GM18951 (cell line): ENCODE measurements around the gene RERE.

Source experiments
- POLR2A ChIP-seq: IDR thresholded peaks from 4 replicates; pipeline ENCODE4 v1.6.1; 2011; ENCODE audit warnings: mild to moderate bottlenecking; ENCODE audit not compliant: insufficient read length, insufficient read depth; ENCODE audit errors: extremely low read depth
- in situ Hi-C: fragments of 300-500 bp; cut with MboI; formaldehyde crosslinking; loops from one replicate; pipeline ENCODE4 v1.12.0; 2022; ENCODE audit warnings: low sequenced_read_pairs, mixed read lengths, inconsistent platforms; ENCODE audit not compliant: unreplicated experiment

RERE gene

DNA sequence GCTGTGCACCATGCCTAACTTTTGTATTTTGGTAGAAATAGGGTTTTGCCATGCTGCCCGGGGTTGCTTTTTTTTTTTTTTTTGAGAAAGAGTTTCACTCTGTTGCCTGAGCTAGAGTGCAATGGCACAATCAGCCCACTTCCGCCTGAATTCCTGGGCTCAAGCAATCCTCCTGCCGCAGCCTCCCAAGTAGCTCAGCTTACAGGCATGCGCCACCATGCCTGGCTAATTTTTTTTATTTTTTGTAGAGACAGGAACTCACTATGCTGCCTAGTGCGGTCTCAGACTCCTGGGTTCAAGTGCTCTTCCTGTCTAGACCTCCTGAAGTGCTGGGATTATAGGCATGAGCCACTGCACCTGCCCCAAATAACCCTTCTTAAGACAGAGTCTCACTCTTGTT lies 346.0 kb downstream of the RERE start:
- in situ Hi-C loops = no loop called here
- TF ChIP-seq POLR2A = no peak

GRCh38 chr1:8468751-8469150 lies 348.7 kb downstream of the RERE start:
- no peak for TF ChIP-seq POLR2A
- in situ Hi-C loops = no loop called here

DNA sequence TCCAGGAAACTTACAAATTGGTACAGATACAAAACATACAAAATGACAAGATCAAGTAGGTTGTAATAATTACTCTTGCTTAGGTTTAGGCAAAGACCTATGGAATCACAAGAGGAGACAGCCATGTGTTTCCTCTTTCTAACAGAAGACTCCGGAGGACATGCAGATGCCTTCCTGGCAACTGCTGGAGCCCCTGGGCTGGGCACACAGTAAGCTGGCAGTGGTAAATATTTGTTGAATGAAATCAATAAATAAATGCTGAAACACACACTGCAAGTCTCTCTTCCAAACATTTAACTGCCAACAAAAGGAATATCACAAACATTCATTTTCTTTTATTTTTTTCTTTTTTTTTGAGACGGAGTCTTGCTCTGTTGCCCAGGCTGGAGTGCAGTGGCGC lies 350.1 kb downstream of the RERE start:
- in situ Hi-C loops = no loop called here
- TF ChIP-seq POLR2A = no peak

GRCh38 chr1:8465692-8466091 lies 351.7 kb downstream of the RERE start:
- in situ Hi-C loops = no loop called here
- TF ChIP-seq POLR2A = no peak

DNA sequence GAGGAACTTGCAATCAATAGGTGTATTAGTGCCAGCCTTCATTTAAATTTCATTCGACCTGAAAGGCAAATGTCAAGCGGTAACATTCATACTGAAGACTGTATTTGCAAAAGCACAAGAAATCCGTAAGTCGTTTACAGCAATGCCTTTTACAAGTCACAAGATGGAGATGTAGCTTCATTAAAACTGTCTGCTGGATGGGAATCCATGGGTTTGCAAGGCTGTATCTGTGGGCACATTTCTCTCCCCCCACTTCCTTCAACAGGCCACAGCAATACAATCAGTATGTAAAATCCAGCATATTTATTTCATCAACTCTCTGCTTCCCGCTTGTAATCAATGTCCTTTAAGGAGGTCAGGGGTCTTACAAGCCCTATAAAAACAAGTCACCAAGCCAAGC lies 352.4 kb downstream of the RERE start:
- TF ChIP-seq POLR2A = no peak

GRCh38 chr1:8464377-8464776 lies 353.1 kb downstream of the RERE start:
- no peak for TF ChIP-seq POLR2A
- in situ Hi-C loops = no loop called here

More for the DNA sequence above, 352.4 kb downstream of the RERE start:
- in situ Hi-C loops = no loop called here

DNA sequence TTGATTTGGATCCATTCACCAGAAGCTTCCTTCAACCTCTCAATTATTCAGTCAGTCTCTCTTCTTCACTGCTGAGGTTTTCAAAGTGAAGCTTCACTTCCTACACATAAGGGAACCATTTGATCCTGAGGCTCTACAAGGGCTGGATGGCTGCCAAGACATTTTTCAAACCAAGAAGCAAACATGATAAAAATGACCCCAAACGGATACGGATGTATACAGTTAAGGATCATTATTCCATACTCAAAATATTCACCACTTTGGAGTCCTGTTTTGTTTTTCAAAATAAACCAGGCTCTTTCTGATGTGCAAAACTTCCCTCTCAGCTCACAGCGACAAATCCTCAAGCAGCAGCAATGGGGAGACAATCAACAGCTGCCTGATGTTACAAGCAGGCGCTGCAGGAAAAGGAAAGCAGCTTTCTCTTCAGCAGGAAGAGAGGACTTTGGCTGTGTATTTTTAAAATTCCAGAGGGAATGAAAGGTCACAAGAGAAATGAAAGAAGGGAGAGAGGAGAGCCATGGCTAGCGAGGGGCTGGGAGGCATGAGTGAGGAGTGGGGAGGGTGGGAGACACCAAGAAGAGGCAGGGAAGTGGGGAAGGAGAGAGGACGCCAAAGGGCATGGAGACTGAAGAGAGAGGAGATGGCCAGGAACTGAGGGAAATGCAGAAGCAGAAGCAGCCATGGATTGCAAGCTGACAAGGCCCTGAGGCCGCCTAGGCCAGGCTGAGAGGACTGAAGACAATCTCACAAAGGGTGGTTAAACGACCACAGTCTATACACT lies 354.1 kb downstream of the RERE start:
- in situ Hi-C loops = no loop called here
- no peak for TF ChIP-seq POLR2A

DNA sequence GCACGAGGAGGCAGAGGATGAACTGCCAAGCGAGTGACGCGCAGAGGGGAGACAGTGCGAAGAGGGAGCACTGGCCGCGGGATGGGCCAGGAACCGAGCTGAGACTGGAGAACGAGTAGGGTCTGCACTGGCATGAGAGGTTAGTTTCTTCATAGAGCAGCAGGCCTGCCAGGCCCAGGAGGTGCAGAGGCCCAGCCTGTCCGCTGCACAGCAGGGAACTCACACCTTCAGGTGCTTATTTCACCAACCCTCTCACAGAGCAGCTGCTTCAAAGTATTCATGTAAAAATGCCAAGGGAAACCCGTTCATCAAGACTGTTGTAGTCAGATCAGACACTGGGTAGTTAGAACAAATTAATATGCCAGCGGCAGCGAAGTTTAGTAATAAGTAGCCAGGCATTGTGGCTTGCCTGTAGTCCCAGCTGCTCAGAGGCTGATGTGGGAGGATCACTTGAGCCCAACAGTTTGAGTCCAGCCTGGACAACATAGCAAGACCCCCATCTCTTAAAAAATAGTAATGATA lies 355.0 kb downstream of the RERE start:
- TF ChIP-seq POLR2A = no peak
- in situ Hi-C loops = no loop called here

GRCh38 chr1:8461351-8462110 lies 355.9 kb downstream of the RERE start:
- in situ Hi-C loops = no loop called here
- no peak for TF ChIP-seq POLR2A

- no peak for TF ChIP-seq POLR2A
- in situ Hi-C loops = no loop called here
These were observed 356.7 kb downstream of the RERE start for GRCh38 chr1:8460784-8461183.

DNA sequence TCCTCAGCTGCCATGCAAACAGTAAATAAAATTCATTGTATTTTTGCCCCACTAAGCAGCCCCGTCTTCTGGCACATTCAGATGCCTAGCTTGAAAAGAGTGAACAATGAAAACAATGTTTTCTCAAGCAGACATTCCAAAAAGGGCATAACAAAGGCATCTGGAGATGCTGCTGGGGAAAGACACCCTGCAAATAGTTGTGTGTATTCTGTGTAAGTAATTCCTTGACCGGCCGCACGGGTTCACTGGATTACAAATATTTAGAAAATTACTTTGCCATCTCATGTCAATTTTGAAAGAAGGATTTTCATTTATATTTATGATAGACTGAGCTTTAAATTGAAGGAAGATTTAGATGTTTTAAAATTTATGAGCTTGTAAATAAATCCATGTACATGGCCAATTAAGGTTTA lies 357.3 kb downstream of the RERE start:
- in situ Hi-C loops = no loop called here
- TF ChIP-seq POLR2A = no peak

GRCh38 chr1:8458607-8459006 lies 358.8 kb downstream of the RERE start:
- in situ Hi-C loops = no loop called here
- TF ChIP-seq POLR2A = no peak

GRCh38 chr1:8457760-8458381 lies 359.6 kb downstream of the RERE start:
- TF ChIP-seq POLR2A = no peak
- in situ Hi-C loops = no loop called here
